ENCODE results near the gene ST6GAL1.

The ST6GAL1 gene

DNA sequence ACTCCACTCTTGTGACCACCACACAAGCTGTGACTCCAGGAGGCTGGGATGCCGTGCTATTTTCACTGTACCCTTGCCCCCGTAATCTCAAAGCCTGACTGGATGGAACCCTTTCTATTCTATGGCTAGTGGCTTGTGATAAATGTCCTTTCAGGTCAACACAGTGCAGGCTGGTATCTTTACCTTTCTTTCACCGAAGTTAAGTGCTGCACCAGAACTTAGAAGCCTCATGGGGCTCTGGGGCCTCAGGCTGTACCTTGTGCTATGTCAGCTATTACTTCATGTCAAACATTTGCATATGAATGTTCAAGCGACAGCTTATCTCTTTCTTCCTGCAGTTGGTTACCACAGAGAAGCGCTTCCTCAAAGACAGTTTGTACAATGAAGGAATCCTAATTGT, 142.2 kb downstream of the ST6GAL1 start:
- FAIRE-seq (no peak), DNase-seq (ENCODE audit: low spot score) (no peak)

DNA sequence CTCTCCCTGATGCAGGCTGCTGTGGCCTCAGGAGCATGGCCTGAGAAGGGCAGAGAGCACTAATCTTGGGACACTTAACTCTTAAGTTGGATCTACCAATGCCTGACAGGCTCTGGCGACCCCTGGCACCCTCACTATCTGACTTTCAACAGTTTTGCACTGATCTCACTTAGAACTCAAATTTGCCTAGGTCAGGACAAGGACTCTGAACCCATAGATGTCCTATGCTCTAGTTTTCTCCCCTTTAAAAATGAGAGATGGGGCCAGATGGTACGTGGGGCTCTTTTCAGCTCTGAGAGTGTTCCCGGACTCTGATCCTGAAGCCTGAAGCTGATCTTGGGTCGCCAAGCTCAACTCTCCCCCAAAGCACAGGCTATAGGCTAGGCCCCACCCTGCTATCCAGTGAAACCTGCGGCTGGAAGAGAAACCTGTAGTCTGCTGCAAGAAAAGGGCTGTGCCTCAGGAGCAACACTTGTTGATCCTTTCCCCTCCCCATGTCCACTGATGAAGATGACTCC, 143.3 kb downstream of the ST6GAL1 start:
- DNase-seq (ENCODE audit: low spot score): no peak
- no peak for FAIRE-seq

DNA sequence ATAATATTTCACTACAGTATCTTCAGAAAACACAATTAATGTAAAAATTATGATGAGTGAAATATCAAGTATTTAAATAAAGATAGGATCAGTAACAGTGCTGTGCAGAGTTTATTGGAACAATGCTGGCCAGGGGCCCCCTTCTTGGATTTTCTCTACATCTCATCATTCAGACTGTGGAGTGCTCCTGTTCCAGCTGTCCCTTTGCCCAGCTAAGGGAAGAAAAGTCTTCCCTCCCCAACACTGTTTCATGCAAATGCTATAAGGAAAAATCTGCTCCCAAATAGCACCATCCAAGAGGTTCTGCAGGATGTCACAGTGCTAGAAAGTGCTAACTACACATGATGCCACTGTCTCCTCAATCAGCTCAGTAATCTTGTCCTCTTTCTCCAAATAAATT, 144.5 kb downstream of the ST6GAL1 start:
- no peak for DNase-seq (ENCODE audit: low spot score)
- no peak for FAIRE-seq

DNA sequence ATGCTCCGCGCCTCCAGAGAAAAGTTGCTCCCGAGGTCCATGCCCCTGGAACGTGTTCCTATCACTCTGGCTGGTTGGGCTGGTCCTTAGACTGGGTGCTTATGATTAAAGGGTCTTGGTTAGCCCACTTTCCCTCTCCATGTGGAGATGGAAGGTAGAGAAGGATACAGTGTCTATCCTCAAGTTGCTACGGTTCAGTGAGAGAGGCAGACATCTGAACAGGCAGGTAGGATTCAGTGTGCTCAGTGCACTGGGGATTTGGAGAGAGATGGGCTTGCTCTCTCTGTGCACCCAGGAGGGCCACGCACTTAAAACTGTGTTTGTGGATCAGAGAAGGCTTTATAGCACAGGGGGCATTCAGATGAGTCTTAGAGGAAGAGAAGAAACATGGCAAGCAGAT, 146.0 kb downstream of the ST6GAL1 start:
- FAIRE-seq: no peak
- no peak for DNase-seq (ENCODE audit: low spot score)

GRCh38 chr3:187077085-187077484, 146.8 kb downstream of the ST6GAL1 start:
- DNase-seq (ENCODE audit: low spot score) (no peak), FAIRE-seq (no peak)

DNA sequence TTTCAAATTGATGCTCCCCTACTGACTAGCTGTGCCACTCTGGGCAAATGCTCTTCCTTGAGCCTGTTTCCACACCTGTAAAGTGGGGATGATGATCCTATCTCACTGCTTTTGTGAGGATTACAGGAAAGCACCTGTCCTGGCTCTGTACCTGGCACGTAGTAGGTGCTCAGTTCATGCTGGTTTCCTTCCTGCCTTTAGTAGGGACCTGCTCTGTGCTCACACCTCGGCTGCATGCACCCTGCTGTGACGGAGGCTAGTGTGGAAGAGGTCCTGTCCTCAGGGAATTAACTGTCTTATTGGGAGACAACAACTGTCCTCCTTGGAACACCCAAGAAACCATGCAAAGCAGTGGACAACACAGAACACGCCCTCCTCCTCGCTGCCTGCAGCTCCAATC, 147.2 kb downstream of the ST6GAL1 start:
- DNase-seq (ENCODE audit: low spot score) (no peak), FAIRE-seq (no peak)

- no peak for DNase-seq (ENCODE audit: low spot score)
- FAIRE-seq: no peak
Measured at GRCh38 chr3:187079090-187080022, 149.0 kb downstream of the ST6GAL1 start.

GRCh38 chr3:187080799-187081450, 150.6 kb downstream of the ST6GAL1 start:
- FAIRE-seq (no peak), DNase-seq (ENCODE audit: low spot score) (no peak)

- DNase-seq (ENCODE audit: low spot score) (no peak), FAIRE-seq (no peak)
Measured at GRCh38 chr3:187082758-187083375, 152.5 kb downstream of the ST6GAL1 start.

GRCh38 chr3:187084126-187084525, 153.8 kb downstream of the ST6GAL1 start:
- no peak for FAIRE-seq
- DNase-seq (ENCODE audit: low spot score): no peak

DNA sequence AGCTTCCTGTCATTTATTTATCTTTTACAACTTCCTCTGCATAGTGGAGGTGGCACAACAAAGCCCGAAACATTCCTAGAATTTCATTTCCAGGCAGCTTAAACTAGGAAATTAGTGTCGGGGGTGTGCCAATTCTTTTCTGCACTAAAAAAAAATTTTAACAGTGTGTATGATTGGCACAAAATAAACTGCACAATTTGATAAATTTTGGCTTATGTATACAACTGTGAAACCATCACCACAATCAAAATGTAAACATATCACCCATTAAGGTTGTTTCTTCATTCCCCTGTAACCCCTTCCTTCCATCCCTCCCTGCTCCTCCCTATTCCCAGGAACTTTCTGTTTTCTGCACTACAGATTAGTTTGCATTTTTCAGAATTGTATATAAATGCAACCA, 154.3 kb downstream of the ST6GAL1 start:
- FAIRE-seq (no peak), DNase-seq (ENCODE audit: low spot score) (no peak)

DNA sequence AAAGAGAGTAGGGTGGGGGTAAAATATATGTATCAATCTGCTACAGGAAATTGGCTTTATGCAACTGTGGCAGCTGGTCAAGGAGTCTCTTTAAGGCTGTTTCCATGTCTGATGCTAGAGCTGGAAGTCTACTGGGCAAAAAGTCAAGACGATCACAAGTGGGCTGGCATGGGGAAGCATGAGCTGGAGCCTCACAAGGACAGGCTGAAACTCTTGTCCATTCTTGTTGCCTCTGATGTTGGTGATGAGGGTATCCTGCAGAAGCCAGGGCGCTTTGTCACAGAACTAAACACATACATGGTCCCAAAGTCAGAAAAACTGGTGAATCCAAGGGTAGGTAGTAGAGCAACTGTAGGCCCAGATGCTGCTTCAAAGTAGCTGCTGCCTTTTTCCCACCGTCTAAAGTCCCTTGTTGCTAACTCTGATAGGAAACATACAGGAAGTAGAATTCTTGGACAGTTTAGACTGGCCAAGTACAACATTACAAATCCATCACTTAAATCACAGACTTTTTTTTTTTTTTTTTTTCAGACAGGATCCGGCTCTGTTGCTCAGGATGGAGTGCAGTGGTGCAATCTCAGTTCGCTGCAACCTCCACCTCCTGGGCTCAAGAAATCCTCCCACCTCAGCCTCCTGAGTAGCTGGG, 154.8 kb downstream of the ST6GAL1 start:
- DNase-seq (ENCODE audit: low spot score) (no peak), FAIRE-seq (no peak)

DNA sequence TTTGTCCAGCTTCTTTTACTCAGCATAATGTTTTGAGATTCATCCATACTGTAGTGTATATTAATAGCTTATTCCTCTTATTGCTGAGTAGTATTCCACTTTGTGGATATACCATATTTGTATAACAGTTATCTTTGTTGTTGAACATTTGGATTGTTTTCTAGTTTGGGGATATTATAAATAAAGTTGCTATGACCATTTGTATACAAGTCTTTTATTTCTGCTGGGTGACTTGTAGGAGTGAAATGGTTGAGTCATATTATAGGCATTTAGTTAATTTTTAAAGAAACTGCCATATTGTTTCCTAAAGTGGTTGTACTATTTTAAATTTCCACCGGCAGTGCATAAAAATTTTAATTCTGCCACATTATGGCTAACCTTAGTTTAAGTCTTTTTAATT, 155.6 kb downstream of the ST6GAL1 start:
- FAIRE-seq: no peak
- DNase-seq (ENCODE audit: low spot score): no peak

GRCh38 chr3:187086831-187087230, 156.5 kb downstream of the ST6GAL1 start:
- no peak for DNase-seq (ENCODE audit: low spot score)
- no peak for FAIRE-seq

GRCh38 chr3:187088701-187089100, 158.4 kb downstream of the ST6GAL1 start:
- FAIRE-seq (no peak), DNase-seq (ENCODE audit: low spot score) (no peak)

DNA sequence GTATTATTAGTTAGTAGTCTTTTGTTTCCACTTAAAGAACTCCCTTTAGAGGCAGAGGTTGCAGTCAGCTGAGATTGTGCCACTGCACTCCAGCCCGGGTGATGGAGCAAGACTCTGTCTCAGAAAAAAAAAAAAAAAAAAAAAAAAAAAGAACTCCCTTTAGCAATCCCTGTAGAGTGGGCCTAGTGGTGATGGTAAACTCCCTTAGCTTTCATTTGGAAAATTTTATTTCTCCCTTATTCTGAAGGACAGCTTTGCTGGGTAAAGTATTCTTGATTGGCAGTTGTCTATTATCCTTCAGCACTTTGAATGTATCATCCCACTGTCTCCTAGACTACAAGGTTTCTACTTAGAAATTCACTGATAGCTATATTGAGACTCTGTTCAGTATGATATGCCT, 163.0 kb downstream of the ST6GAL1 start:
- FAIRE-seq: no peak
- DNase-seq (ENCODE audit: low spot score): no peak

DNA sequence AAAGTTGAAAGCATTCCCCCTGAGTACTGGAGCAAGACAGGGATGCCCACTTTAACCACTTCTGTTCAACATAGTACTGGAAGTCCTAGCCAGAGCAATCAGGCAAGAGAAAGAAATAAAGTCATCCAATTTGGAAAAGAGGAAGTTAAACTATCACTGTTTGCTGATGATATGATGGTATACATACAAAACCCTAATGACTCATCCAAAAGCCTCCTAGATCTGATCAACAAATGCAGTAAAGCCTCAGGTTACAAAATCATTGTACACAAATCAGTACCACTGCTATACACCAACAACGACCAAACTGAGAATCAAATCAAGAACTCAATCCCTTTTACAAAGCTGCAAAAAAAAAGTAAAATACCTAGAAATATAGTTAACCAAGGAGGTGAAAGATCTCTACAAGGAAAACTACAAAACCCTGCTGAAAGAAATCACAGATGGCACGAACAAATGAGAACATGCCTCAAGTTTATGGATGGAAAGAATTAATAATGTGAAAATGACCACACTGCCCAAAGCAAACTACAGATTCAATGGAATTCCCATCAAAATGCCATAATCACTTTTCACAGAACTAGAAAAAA, 168.7 kb downstream of the ST6GAL1 start:
- DNase-seq (ENCODE audit: low spot score) (no peak), FAIRE-seq (no peak)

DNA sequence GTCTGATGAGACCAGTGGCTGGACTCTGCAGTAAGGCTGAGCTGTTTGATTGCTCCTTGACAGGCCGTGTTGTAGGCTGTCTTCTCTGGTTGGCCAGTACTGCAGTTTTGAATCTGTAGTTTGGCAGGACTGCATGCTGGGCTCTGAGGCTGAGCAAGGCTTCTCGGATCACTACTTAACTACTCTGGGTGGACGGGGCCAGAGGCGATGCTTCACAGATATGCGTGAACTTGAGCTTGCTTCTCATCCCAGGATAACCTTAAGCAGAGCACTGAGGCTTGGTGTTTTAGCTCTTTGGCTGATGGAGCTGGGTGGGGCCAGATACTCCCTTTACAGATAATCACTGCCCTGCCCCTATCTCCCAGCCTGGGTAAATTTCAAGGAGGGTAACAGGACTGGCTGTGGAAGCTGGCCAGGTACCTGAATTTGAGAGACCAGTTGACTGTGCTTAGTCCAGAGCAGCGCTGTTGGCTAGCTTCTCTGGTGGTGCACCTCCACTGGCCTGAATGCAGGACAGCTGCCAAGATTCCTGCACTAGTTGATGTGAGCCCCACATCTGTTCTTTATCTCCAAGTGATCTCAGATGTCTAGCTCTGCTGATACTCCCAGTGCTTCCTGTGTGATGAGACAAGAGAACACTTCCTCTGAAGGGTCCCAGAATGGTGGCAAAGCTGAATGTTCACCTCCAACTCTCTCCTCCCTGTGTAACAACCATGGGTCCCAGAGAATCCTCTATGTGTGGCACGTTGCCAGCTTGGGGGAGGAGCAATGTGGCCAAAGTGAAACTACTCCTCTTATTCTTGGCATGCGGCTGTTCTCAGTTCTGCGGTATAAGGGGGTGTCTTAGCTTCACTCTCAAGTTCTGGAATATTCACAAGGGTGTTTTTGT, 171.1 kb downstream of the ST6GAL1 start:
- DNase-seq (ENCODE audit: low spot score) (peak; percentile 70), FAIRE-seq (no peak)

GRCh38 chr3:187102073-187102634, 171.8 kb downstream of the ST6GAL1 start:
- DNase-seq (ENCODE audit: low spot score) (no peak), FAIRE-seq (no peak)

DNA sequence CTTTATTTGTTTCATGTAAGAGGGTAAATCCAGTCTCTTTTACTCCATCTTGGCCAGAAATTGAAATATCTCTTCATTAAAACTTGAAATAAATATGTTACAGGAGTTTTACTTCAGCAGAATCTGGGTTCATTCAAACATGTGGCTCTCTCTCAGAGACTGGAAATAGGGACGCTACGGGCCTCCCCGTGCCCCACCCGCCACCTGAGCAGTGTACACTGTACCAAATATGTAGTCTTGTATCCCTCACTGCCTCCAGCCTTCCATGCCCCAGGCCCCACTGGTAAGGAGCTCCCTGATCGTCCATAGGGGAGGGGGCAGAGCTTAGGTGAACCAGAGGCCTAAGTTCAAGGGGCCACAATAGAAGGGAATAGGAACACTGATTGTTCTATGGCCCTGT, 172.9 kb downstream of the ST6GAL1 start:
- FAIRE-seq (no peak), DNase-seq (ENCODE audit: low spot score) (no peak)

Data from urothelium cell line (cell line).